GM12801 (cell line): ENCODE measurements around the gene PIP5K1B.

Experiments used
- TF ChIP-seq, protein P1 (sequence below): IDR thresholded peaks from one replicate; pipeline ENCODE4 v1.5.1; 2011; ENCODE audit warnings: control low read depth; ENCODE audit not compliant: insufficient read length; ENCODE audit errors: extremely low read depth

The PIP5K1B gene

DNA sequence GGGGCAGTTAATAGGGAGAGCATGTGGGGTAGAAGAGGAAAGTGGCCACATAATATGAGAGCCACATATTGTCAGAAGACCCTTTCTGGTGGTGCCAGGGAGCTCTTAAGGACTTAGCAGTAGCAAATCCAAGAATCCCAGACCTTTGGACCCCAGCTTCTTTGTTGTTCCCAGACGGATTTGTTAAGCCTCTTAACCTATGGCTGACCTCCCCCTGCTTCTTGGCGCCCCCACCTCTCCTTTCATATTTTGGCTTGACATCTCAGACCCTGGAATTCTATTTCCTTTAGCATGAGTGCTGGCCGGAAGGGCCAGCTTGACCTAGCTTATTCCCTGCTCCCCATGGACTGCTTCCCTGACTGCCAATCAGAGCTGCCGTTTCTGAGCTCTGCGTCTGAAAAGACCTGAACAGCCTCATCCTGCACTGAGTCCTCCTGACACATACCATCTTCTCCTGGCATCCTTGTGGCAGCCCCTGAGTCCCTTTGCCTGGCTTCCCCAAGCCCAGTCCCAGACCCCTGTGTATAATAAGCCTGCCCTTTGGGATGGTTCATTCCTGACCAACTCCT is 192.6 kb downstream of the PIP5K1B start:
- TF ChIP-seq, protein P1, sequence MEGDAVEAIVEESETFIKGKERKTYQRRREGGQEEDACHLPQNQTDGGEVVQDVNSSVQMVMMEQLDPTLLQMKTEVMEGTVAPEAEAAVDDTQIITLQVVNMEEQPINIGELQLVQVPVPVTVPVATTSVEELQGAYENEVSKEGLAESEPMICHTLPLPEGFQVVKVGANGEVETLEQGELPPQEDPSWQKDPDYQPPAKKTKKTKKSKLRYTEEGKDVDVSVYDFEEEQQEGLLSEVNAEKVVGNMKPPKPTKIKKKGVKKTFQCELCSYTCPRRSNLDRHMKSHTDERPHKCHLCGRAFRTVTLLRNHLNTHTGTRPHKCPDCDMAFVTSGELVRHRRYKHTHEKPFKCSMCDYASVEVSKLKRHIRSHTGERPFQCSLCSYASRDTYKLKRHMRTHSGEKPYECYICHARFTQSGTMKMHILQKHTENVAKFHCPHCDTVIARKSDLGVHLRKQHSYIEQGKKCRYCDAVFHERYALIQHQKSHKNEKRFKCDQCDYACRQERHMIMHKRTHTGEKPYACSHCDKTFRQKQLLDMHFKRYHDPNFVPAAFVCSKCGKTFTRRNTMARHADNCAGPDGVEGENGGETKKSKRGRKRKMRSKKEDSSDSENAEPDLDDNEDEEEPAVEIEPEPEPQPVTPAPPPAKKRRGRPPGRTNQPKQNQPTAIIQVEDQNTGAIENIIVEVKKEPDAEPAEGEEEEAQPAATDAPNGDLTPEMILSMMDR: no peak

DNA sequence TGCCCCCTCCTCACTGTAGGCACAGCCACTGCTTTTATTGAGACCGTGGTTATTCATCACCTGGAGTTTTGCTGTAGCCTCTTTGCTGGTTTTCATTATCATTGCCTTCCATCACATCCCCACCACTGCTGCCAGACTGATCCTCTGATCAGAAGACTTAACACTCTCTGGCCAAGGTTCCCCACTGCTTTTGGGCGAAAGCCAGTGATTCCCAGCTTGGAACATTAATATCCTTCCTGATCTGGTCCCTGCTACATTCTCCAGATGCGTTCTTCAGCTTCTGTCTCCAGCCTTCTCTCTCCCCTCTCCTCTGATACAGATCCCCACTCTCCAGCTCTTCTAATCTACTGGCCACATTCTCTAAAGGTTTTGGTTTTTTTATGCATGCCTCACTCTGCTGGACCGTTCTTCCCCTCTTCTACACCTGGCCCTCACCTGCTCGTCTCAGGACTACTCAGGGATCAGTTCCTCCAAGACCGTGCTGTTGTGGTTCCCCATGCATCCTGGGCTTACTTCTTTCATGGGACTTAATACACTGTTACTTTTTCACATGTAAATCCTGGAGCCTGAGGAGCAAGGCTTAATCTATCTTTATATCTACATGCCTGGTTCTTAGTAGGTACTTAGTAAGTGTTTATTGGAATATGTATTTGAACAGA is 193.9 kb downstream of the PIP5K1B start:
- TF ChIP-seq, protein P1: no peak

GRCh38 chr9:68904454-68904853 is 199.4 kb downstream of the PIP5K1B start:
- TF ChIP-seq, protein P1: no peak

GRCh38 chr9:68905129-68905528 is 200.1 kb downstream of the PIP5K1B start:
- TF ChIP-seq, protein P1: no peak

GRCh38 chr9:68907910-68908309 is 202.9 kb downstream of the PIP5K1B start:
- TF ChIP-seq, protein P1: no peak

GRCh38 chr9:68912561-68912960 is 207.5 kb downstream of the PIP5K1B start:
- TF ChIP-seq, protein P1: no peak

DNA sequence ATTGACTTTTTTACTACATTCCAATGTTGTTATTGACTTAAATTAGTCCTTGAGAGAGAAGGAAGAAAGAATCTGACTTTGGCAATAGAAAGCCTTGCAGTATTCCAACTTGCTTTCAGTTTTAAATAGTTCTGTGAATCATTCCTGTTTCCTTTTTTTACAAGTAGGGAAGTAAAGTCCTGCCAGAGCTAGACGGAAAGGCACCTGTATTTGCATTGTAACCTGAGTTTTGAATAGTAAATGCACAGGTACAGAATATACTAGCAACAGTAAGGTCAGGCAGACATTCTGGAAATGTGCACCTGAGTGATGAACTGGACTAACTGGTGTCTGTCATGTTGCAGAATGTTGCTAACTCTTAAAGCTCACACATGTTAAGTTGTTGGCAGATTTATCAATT is 208.0 kb downstream of the PIP5K1B start:
- TF ChIP-seq, protein P1: no peak
